ENCODE results near the gene POLR2L. TPM values are rescaled to one million over a fixed set of nuclear protein-coding genes. Genes with fewer than 3 reads are reported as not detected.

The POLR2L gene
- total and polyA plus RNA-seq, 2 of the 13 experiments (the other 11 are each of a cell fraction or from before 2014, with no cell fraction given) = 104 to 114 TPM

DNA sequence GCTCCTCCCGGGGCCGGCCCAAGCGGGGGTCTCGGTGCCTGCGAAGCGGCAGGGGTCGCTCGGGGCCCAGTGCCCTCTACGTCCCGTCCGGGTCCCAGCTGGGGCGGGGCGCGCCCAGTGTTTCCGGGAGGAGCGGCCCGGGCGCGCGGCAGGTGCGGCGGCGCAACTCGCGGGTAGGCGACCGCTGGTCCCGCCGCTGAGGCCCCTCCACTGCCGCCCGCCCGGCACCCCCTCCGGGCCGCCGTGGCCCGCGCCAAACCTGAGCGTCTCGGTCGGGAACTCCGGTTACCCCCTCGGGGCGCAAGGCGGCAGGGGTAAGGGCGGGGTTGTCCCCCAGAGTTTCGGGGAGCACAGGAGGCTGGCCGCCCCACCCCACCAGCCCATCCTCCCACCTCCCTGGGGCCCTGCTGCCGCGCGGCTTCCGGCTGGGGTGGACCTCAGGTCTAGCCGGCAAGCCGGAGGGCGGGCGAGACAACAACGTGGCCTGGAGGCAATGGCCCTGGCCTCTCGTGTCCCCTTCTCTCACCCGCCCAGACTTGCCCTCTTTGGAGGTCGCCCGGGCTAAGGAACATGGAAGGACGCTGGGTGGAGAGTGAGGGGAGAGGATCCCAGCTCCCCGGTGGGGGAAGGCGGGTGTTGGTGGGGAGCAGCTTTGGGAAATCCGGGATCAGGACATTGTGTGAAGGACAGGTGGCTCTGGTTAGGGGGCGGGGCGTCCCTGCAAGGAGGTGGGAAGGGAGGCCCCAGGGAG lies 15.0 kb downstream of the POLR2L start (continued):
- TF ChIP-seq, protein P1, sequence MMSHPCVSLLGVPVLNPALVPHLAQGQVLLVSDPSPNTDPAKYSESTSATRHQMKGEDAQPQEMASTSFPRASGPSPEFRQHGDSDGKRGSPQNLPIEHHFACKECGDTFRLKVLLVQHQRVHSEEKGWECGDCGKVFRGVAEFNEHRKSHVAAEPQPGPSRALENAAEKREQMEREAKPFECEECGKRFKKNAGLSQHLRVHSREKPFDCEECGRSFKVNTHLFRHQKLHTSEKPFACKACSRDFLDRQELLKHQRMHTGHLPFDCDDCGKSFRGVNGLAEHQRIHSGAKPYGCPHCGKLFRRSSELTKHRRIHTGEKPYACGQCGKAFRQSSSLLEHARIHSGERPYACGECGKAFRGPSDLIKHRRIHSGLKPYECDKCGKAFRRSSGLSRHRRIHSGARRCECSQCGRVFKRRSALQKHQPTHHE (CRISPR knock-in tag; IDR thresholded peaks at IDR 0.05; ENCODE audit: borderline replicate concordance) = 0 out of 2 replicates have a peak, but pooled peaks have one; percentile 67
- no peak for TF ChIP-seq MATR3 (CRISPR knock-in tag; IDR thresholded peaks at IDR 0.05)
- peak; percentile 47 for TF ChIP-seq MED8 (CRISPR knock-in tag; IDR thresholded peaks at IDR 0.05; ENCODE audit: insufficient replicate concordance)
- no peak for TF ChIP-seq ZNF670 (CRISPR knock-in tag; IDR thresholded peaks at IDR 0.05; ENCODE audit: borderline replicate concordance)
- no peak for TF ChIP-seq NBN (conservative IDR thresholded peaks at IDR 0.05)
- peak; percentile 62 for TF ChIP-seq KLF9 (CRISPR knock-in tag; IDR thresholded peaks at IDR 0.05; ENCODE audit: low read depth)
- TF ChIP-seq, protein P2, sequence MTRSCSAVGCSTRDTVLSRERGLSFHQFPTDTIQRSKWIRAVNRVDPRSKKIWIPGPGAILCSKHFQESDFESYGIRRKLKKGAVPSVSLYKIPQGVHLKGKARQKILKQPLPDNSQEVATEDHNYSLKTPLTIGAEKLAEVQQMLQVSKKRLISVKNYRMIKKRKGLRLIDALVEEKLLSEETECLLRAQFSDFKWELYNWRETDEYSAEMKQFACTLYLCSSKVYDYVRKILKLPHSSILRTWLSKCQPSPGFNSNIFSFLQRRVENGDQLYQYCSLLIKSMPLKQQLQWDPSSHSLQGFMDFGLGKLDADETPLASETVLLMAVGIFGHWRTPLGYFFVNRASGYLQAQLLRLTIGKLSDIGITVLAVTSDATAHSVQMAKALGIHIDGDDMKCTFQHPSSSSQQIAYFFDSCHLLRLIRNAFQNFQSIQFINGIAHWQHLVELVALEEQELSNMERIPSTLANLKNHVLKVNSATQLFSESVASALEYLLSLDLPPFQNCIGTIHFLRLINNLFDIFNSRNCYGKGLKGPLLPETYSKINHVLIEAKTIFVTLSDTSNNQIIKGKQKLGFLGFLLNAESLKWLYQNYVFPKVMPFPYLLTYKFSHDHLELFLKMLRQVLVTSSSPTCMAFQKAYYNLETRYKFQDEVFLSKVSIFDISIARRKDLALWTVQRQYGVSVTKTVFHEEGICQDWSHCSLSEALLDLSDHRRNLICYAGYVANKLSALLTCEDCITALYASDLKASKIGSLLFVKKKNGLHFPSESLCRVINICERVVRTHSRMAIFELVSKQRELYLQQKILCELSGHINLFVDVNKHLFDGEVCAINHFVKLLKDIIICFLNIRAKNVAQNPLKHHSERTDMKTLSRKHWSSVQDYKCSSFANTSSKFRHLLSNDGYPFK (CRISPR knock-in tag; IDR thresholded peaks at IDR 0.05; ENCODE audit: borderline replicate concordance) = 0 out of 2 replicates have a peak, but pooled peaks have one; percentile 51
- 0 out of 2 replicates have a peak, but pooled peaks have one; percentile 26 for TF ChIP-seq TARDBP (CRISPR knock-in tag; IDR thresholded peaks at IDR 0.05)
- TF ChIP-seq NFIB (CRISPR knock-in tag; IDR thresholded peaks at IDR 0.05; ENCODE audit: borderline replicate concordance) = no peak
- TF ChIP-seq YEATS2 (CRISPR knock-in tag; IDR thresholded peaks at IDR 0.05; ENCODE audit: borderline replicate concordance) = peak; percentile 63
- TF ChIP-seq ZNF558 (CRISPR knock-in tag; IDR thresholded peaks at IDR 0.05; ENCODE audit: borderline replicate concordance) = no peak
- TF ChIP-seq, protein P3, sequence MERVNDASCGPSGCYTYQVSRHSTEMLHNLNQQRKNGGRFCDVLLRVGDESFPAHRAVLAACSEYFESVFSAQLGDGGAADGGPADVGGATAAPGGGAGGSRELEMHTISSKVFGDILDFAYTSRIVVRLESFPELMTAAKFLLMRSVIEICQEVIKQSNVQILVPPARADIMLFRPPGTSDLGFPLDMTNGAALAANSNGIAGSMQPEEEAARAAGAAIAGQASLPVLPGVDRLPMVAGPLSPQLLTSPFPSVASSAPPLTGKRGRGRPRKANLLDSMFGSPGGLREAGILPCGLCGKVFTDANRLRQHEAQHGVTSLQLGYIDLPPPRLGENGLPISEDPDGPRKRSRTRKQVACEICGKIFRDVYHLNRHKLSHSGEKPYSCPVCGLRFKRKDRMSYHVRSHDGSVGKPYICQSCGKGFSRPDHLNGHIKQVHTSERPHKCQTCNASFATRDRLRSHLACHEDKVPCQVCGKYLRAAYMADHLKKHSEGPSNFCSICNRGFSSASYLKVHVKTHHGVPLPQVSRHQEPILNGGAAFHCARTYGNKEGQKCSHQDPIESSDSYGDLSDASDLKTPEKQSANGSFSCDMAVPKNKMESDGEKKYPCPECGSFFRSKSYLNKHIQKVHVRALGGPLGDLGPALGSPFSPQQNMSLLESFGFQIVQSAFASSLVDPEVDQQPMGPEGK (CRISPR knock-in tag; IDR thresholded peaks at IDR 0.05) = peak; percentile 75
- TF ChIP-seq ZNF430 (CRISPR knock-in tag; IDR thresholded peaks at IDR 0.05) = peak; percentile 36; the same call in 1 of the 2 replicates
- no peak for TF ChIP-seq GABPA (IDR thresholded peaks at IDR 0.05; ENCODE audit: low read depth, low read length)
- TF ChIP-seq GABPA (CRISPR knock-in tag; IDR thresholded peaks at IDR 0.05; ENCODE audit: low read depth) = peak; percentile 71
- TF ChIP-seq ZNF30 (CRISPR knock-in tag; IDR thresholded peaks at IDR 0.05) = peak; percentile 43; the same call in 1 of the 2 replicates
- no peak for TF ChIP-seq NFRKB (IDR thresholded peaks at IDR 0.05)
- no peak for TF ChIP-seq ZNF629 (CRISPR knock-in tag; conservative IDR thresholded peaks at IDR 0.05)
- TF ChIP-seq ZNF790 (CRISPR knock-in tag; IDR thresholded peaks at IDR 0.05; ENCODE audit: borderline replicate concordance) = no peak
- peak; percentile 91 for TF ChIP-seq ETV5 (CRISPR knock-in tag; IDR thresholded peaks at IDR 0.05; ENCODE audit: borderline replicate concordance)
- peak; percentile 75 for TF ChIP-seq ARNT2 (CRISPR knock-in tag; IDR thresholded peaks at IDR 0.05; ENCODE audit: low read depth)
- TF ChIP-seq ZNF333 (CRISPR knock-in tag; IDR thresholded peaks at IDR 0.05; ENCODE audit: borderline replicate concordance) = peak; percentile 83; the same call in 1 of the 2 replicates
- TF ChIP-seq, protein P4, sequence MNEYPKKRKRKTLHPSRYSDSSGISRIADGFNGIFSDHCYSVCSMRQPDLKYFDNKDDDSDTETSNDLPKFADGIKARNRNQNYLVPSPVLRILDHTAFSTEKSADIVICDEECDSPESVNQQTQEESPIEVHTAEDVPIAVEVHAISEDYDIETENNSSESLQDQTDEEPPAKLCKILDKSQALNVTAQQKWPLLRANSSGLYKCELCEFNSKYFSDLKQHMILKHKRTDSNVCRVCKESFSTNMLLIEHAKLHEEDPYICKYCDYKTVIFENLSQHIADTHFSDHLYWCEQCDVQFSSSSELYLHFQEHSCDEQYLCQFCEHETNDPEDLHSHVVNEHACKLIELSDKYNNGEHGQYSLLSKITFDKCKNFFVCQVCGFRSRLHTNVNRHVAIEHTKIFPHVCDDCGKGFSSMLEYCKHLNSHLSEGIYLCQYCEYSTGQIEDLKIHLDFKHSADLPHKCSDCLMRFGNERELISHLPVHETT (CRISPR knock-in tag; conservative IDR thresholded peaks at IDR 0.05) = peak; percentile 54; the same call in 1 of the 2 replicates
